PFSK-1 (cell line): Measurements from ENCODE around the gene DTD1.

Experiments used
- FOXP2 ChIP-seq: optimal IDR thresholded peaks from 2 replicates; pipeline ENCODE3; 2011; ENCODE audit warnings: borderline replicate concordance, control low read depth, inconsistent platforms; ENCODE audit not compliant: insufficient read depth; ENCODE audit errors: extremely low read length, extremely low read depth
- POLR2AphosphoS5 ChIP-seq: IDR thresholded peaks from 2 replicates; pipeline ENCODE4 v1.6.1; 2012; ENCODE audit warnings: low read depth, mild to moderate bottlenecking, control low read depth, low read length, moderate library complexity
- SIN3A ChIP-seq: IDR thresholded peaks from 2 replicates; pipeline ENCODE4 v1.6.1; 2012; ENCODE audit warnings: mild to moderate bottlenecking, low read length, moderate library complexity, borderline replicate concordance; ENCODE audit not compliant: insufficient read depth
- TF ChIP-seq, protein P1 (sequence below), 2 experiments: IDR thresholded peaks; 2 replicates each; pipeline versions ENCODE4 v1.6.1 to v1.8.0; 2011 to 2012; ENCODE audit warnings: low read depth in 2 of 2, low read length in 2 of 2, control low read depth in 1 of 2, inconsistent platforms in 1 of 2, mild to moderate bottlenecking in 1 of 2, moderate library complexity in 1 of 2; ENCODE audit not compliant: insufficient read depth in 1 of 2

DNA sequence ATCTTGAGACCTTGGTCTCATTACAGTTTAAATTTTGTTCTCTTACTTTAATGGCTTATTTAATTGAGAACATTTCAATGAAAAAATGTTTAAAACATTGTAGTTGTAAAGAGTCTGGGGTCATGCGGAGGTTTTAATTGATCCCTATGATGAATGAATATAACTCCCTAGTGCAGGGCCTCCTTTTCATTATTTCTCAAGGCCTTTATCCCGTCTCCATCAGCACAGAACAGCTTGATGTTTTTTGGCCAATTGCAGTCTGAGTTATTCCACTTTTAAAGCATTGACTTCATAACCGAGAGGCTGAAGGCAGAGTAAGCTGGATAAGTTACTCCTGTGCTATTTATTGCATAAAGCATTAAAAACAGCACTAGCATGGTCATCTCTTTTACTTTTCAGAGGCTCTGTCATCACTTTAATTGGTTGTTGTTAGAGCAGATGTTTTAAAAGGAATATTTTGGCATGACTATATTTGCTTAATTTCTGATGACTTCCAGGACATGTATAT lies 83.4 kb downstream of the DTD1 start:
- TF ChIP-seq SIN3A (no peak), POLR2AphosphoS5 (no peak), FOXP2 (no peak)
- TF ChIP-seq, protein P1, sequence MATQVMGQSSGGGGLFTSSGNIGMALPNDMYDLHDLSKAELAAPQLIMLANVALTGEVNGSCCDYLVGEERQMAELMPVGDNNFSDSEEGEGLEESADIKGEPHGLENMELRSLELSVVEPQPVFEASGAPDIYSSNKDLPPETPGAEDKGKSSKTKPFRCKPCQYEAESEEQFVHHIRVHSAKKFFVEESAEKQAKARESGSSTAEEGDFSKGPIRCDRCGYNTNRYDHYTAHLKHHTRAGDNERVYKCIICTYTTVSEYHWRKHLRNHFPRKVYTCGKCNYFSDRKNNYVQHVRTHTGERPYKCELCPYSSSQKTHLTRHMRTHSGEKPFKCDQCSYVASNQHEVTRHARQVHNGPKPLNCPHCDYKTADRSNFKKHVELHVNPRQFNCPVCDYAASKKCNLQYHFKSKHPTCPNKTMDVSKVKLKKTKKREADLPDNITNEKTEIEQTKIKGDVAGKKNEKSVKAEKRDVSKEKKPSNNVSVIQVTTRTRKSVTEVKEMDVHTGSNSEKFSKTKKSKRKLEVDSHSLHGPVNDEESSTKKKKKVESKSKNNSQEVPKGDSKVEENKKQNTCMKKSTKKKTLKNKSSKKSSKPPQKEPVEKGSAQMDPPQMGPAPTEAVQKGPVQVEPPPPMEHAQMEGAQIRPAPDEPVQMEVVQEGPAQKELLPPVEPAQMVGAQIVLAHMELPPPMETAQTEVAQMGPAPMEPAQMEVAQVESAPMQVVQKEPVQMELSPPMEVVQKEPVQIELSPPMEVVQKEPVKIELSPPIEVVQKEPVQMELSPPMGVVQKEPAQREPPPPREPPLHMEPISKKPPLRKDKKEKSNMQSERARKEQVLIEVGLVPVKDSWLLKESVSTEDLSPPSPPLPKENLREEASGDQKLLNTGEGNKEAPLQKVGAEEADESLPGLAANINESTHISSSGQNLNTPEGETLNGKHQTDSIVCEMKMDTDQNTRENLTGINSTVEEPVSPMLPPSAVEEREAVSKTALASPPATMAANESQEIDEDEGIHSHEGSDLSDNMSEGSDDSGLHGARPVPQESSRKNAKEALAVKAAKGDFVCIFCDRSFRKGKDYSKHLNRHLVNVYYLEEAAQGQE (IDR thresholded peaks at IDR 0.05; ENCODE audit: insufficient read depth in 1 of 2, low read depth in 2 of 2, low read length in 2 of 2) = no peak
